ENCODE data around the gene DDIT3. TPM values are rescaled to one million over a fixed set of nuclear protein-coding genes. Genes with fewer than 3 reads are reported as not detected.
"Not testable (repeated sequence)": the region's sequence is repeated elsewhere in the genome, so short reads cannot be mapped to it uniquely, and the experiment has no call there.

The DDIT3 gene
- total RNA-seq, 1 experiment from 2014 or later = 14.1 TPM

- not testable (repeated sequence) for H4K8ac ChIP-seq (replicated peaks; ENCODE audit: insufficient read length, low read depth, low read length); H3K79me2 ChIP-seq (ENCODE audit: insufficient read depth, low read length); H3K27me3 Mint-ChIP-seq (ENCODE audit: low read depth); H4K20me1 ChIP-seq (ENCODE audit: control insufficient read depth, insufficient read depth, insufficient read length); H3K27ac ChIP-seq (ENCODE audit: insufficient read length, low read depth, low read length); H3K4me1 Mint-ChIP-seq; H3T11ph ChIP-seq (ENCODE audit: low read length); H3K79me1 ChIP-seq (ENCODE audit: insufficient read depth, low read depth, low read length, poor library complexity, severe bottlenecking); H3K4ac ChIP-seq (ENCODE audit: low read depth, low read length); H3K18ac ChIP-seq (ENCODE audit: insufficient read length, low read depth, low read length); H4K91ac ChIP-seq (ENCODE audit: insufficient read length, low read depth, low read length); H2AFZ ChIP-seq (ENCODE audit: low read length); H3K23me2 ChIP-seq (ENCODE audit: insufficient read length, low read depth, low read length, poor library complexity, severe bottlenecking); H3K27ac Mint-ChIP-seq; H3K14ac ChIP-seq (ENCODE audit: insufficient read depth, low read length); H3K4me2 ChIP-seq (ENCODE audit: insufficient read depth, insufficient read length, low read length); H3K4me1 ChIP-seq (ENCODE audit: insufficient read depth, low read length); H3K9me3 Mint-ChIP-seq; H2AK5ac ChIP-seq (ENCODE audit: insufficient read length, low read length); H3K9me3 ChIP-seq (ENCODE audit: control insufficient read depth, low read depth, low read length); H2BK5ac ChIP-seq (ENCODE audit: insufficient read length, low read length); H4K5ac ChIP-seq (ENCODE audit: insufficient read length, low read depth, low read length); H3K23ac ChIP-seq (ENCODE audit: insufficient read length, low read depth, low read length); H3K27me3 ChIP-seq (ENCODE audit: insufficient read depth, low read length); H2BK20ac ChIP-seq (ENCODE audit: low read depth, low read length, poor library complexity, severe bottlenecking); H3K9ac ChIP-seq (ENCODE audit: extremely low read depth, insufficient read length, low read length); H3K56ac ChIP-seq (ENCODE audit: insufficient read length, low read depth, low read length); H3K4me3 Mint-ChIP-seq; H2BK120ac ChIP-seq (ENCODE audit: low read depth, low read length, poor library complexity, severe bottlenecking); H2BK15ac ChIP-seq (ENCODE audit: low read depth, low read length); DNase-seq; H2BK12ac ChIP-seq (ENCODE audit: insufficient read length, low read depth, low read length)
- WGBS (ENCODE audit: extremely low coverage, insufficient read length, low lambda C conversion rate) = no CpG with 5 or more reads among the region's 6 CpGs
- H3K36me3 Mint-ChIP-seq (ENCODE audit: insufficient read depth in 1 of 3, low read depth in 3 of 3) = peaks cover 75 to 94% (median 82%) of the 10 kb centered on the region in 3 experiments; a peak in 6 of 7 replicates
These were observed 6.6 kb downstream of the DDIT3 start for GRCh38 chr12:57513677-57514076.

Data from H9 (cell line).